ENCODE data around the gene GPSM3. TPM values are rescaled to one million over a fixed set of nuclear protein-coding genes. Genes with fewer than 3 reads are reported as not detected.

GPSM3 gene
- total RNA-seq, 1 donor from 2014 or later = 4.5 TPM

DNA sequence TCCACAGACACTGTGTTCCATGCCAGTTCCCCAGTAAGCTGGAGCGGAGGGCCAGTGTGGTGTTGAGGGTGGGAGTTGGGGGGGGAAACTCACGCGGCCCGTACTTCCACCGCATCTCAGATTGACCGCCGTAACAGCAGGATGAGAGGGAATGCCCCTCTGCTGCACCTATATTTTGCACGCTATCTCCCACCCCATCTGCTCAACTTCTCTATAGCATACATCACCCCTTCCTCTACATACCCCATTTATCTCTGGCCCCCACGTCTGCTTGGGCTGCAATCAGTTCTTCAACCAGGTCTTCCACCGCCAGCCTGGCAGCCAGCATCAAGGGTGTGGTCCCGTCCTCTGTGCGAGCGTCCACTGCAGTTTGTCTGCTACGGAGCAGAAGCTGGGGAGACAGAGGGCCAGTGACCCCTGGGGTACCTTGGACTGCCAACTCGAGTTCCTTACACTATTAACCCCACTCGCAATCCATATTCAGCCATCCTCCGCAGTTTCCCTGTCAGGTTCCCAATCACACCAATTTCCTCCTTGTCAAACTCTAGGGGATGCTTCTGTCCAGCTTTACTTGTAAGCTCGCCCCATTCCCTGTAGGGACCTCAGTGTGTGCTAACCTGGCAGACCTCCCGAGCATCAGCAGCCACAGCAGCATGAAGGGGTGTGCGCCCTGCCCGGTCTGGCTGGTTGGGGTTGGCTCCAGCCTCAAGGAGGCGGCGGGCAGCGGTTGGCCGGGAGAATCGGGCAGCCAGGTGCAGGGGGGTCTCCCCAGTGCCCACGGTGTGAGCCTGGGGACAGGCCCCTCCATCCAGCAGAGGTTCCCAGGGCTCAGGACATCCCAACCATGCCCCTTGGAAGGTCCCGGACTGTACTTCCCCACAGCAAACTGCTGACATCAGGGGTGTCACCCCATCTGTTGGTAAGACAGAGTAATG lies 4.5 kb upstream of the GPSM3 start:
- no peaks in the 10 kb centered on the region for H4K20me1 ChIP-seq (ENCODE audit: low read depth)
- Mint-ChIP-seq H3K4me1 (peaks cover 47% of the 10 kb centered on the region), H3K4me3 (peak overlapping the region; percentile 93), H3K36me3 (peaks cover 2% of the 10 kb centered on the region), H3K27me3 (ENCODE audit: insufficient read depth, low read depth) (peaks cover 2% of the 10 kb centered on the region), H3K27ac (peak overlapping the region; percentile 99), H3K9me3 (no peaks in the 10 kb centered on the region)
- TF ChIP-seq EZH2phosphoT487 (IDR thresholded peaks at IDR 0.05) (no peak), CTCF (IDR thresholded peaks at IDR 0.05) (no peak), EZH2 (IDR thresholded peaks at IDR 0.05) (no peak)
- peaks cover 22% of the 10 kb centered on the region for H3K4me1 ChIP-seq
- H3K27ac ChIP-seq = peak overlapping the region; percentile 99
- H2AFZ ChIP-seq (replicated peaks) = peak overlapping the region; percentile 14
- H3K79me2 ChIP-seq (ENCODE audit: low read depth) = no peaks in the 10 kb centered on the region
- H3K4me2 ChIP-seq = peak overlapping the region; percentile 86
- H3K4me3 ChIP-seq = peak overlapping the region; percentile 70
- H3K27me3 ChIP-seq = no peaks in the 10 kb centered on the region
- H3K9ac ChIP-seq = peak overlapping the region; percentile 91
- peaks cover 22% of the 10 kb centered on the region for H3F3A ChIP-seq (ENCODE audit: low read depth)
- no peaks in the 10 kb centered on the region for H3K9me3 ChIP-seq (ENCODE audit: low read depth)
- peak; percentile 29 for DNase-seq (ENCODE audit: low spot score)
- no peaks in the 10 kb centered on the region for H3K36me3 ChIP-seq

- Histone ChIP-seq H3K4me2 (peak overlapping the region; percentile 86), H4K20me1 (ENCODE audit: low read depth) (no peaks in the 10 kb centered on the region), H3K9ac (peak overlapping the region; percentile 91), H2AFZ (replicated peaks) (peak overlapping the region; percentile 14), H3K4me3 (peak overlapping the region; percentile 70), H3K4me1 (peaks cover 25% of the 10 kb centered on the region), H3K27ac (peak overlapping the region; percentile 99), H3F3A (ENCODE audit: low read depth) (peaks cover 25% of the 10 kb centered on the region), H3K79me2 (ENCODE audit: low read depth) (peaks cover 3% of the 10 kb centered on the region), H3K27me3 (no peaks in the 10 kb centered on the region), H3K36me3 (no peaks in the 10 kb centered on the region), H3K9me3 (ENCODE audit: low read depth) (no peaks in the 10 kb centered on the region)
- H3K27ac Mint-ChIP-seq = peak overlapping the region; percentile 99
- peaks cover 2% of the 10 kb centered on the region for H3K27me3 Mint-ChIP-seq (ENCODE audit: insufficient read depth, low read depth)
- peak; percentile 93 for DNase-seq (ENCODE audit: low spot score)
- H3K36me3 Mint-ChIP-seq = peaks cover 2% of the 10 kb centered on the region
- H3K9me3 Mint-ChIP-seq = no peaks in the 10 kb centered on the region
- no peak for TF ChIP-seq CTCF (IDR thresholded peaks at IDR 0.05)
- TF ChIP-seq EZH2 (IDR thresholded peaks at IDR 0.05) = no peak
- TF ChIP-seq EZH2phosphoT487 (IDR thresholded peaks at IDR 0.05) = no peak
- peak overlapping the region; percentile 93 for H3K4me3 Mint-ChIP-seq
- H3K4me1 Mint-ChIP-seq = peaks cover 47% of the 10 kb centered on the region
Measured at GRCh38 chr6:32195902-32196681, 3.6 kb upstream of the GPSM3 start.

GRCh38 chr6:32195652-32195901 lies 3.1 kb upstream of the GPSM3 start:
- Histone ChIP-seq H3K4me3 (peak overlapping the region; percentile 70), H2AFZ (replicated peaks) (no peak overlapping the region), H3K79me2 (ENCODE audit: low read depth) (peaks cover 9% of the 10 kb centered on the region), H3K27me3 (no peaks in the 10 kb centered on the region), H3K9me3 (ENCODE audit: low read depth) (no peaks in the 10 kb centered on the region), H3K27ac (peak overlapping the region; percentile 99), H3K36me3 (no peaks in the 10 kb centered on the region), H3K4me1 (peaks cover 30% of the 10 kb centered on the region), H4K20me1 (ENCODE audit: low read depth) (no peaks in the 10 kb centered on the region), H3K4me2 (peak overlapping the region; percentile 86), H3F3A (ENCODE audit: low read depth) (peaks cover 30% of the 10 kb centered on the region), H3K9ac (no peak overlapping the region)
- H3K4me3 Mint-ChIP-seq = peak overlapping the region; percentile 93
- peak overlapping the region; percentile 99 for H3K27ac Mint-ChIP-seq
- DNase-seq (ENCODE audit: low spot score) = peak; percentile 100
- TF ChIP-seq CTCF (IDR thresholded peaks at IDR 0.05) = peak; percentile 34
- TF ChIP-seq EZH2phosphoT487 (IDR thresholded peaks at IDR 0.05) = no peak
- TF ChIP-seq EZH2 (IDR thresholded peaks at IDR 0.05) = no peak
- H3K9me3 Mint-ChIP-seq = no peaks in the 10 kb centered on the region
- H3K4me1 Mint-ChIP-seq = peaks cover 49% of the 10 kb centered on the region
- H3K36me3 Mint-ChIP-seq = peaks cover 2% of the 10 kb centered on the region
- peaks cover 2% of the 10 kb centered on the region for H3K27me3 Mint-ChIP-seq (ENCODE audit: insufficient read depth, low read depth)

Data from neural progenitor cell (in vitro differentiated cells).